Endothelial cell of umbilical vein (primary cell): ENCODE results near the gene HSF2. TPM values are rescaled to one million over a fixed set of nuclear protein-coding genes. Genes with fewer than 3 reads are reported as not detected.

Experiments used
- polyA plus RNA-seq, 4 experiments: library from polyadenylated mRNA; depleted of rRNA in 3 of 4; stranded (reverse) in 3 of 4; unstranded in 1 of 4; fragments of >200 nt; gene quantifications; 2 replicates each; pipeline versions ENCODE4 v1.2.1 to v1.2.3, GENCODE V29; 2011 to 2012; ENCODE audit warnings: missing spikeins in 1 of 4
- small RNA-seq: library from RNA; depleted of rRNA; stranded (forward); fragments of <200 nt; gene quantifications from one replicate; pipeline ENCODE3, GENCODE V24; 2012; ENCODE audit warnings: low replicate concordance, low read depth; ENCODE audit not compliant: insufficient read depth, insufficient read length
- total RNA-seq: library from RNA; stranded (reverse); gene quantifications from 2 replicates; pipeline ENCODE4 v1.2.3, GENCODE V29; 2021

HSF2 gene
- total and polyA plus RNA-seq, 2 donors (not counting 3 experiments of a cell fraction or from before 2014, with no cell fraction given): 8.0 to 13.3 TPM

Small RNAs within 50 kb of the gene (small RNA-seq; reads per million reads assigned to genes)
- not detected for gene Z99129.1

Other genes with a start within 250 kb of the HSF2 start
- 76.5 and 82.0 TPM in 2 replicates for gene SERINC1, start 72.2 kb downstream of the HSF2 start, total RNA-seq
- 29.4 and 40.4 TPM in 2 replicates for gene SERINC1, start 72.2 kb downstream of the HSF2 start, polyA plus RNA-seq
- gene PKIB, start 210.8 kb downstream of the HSF2 start, total RNA-seq: not detected in 2 replicates
- gene PKIB, start 210.8 kb downstream of the HSF2 start, polyA plus RNA-seq: not detected in 2 replicates